Activated T-cell treated with anti-CD3 and anti-CD28 coated beads, Interleukin-2, amount 50 U/mL, for 48 hours (primary cell): ENCODE measurements around the gene BAIAP2L1.

Experiments used
- DNase-seq, 2 experiments: peaks; one replicate each; pipeline ENCODE4 v3.0.0-alpha.2; 2020

The BAIAP2L1 gene

GRCh38 chr7:98257701-98258100 lies 143.2 kb downstream of the BAIAP2L1 start:
- DNase-seq: no peak

GRCh38 chr7:98256431-98256830 lies 144.5 kb downstream of the BAIAP2L1 start:
- no peak for DNase-seq

- DNase-seq: peak in 1 of 2 experiments; percentile 25
Measured at GRCh38 chr7:98254951-98255610, 145.8 kb downstream of the BAIAP2L1 start.

- no peak for DNase-seq
Measured at GRCh38 chr7:98254516-98254915, 146.4 kb downstream of the BAIAP2L1 start.

- no peak for DNase-seq
Measured at GRCh38 chr7:98252425-98253054, 148.3 kb downstream of the BAIAP2L1 start.

GRCh38 chr7:98251601-98252424 lies 149.1 kb downstream of the BAIAP2L1 start, which contains the start of gene TECPR1:
TECPR1 (minus strand) TSS chr7:98252232; CDS start chr7:98246146, 6,086 bp downstream.
- DNase-seq: peak; percentile 88 to 93

- peak in 1 of 2 experiments; percentile 63 for DNase-seq
Measured at GRCh38 chr7:98251231-98251600, 149.7 kb downstream of the BAIAP2L1 start.

- DNase-seq: peak; percentile 55 to 56
Measured at GRCh38 chr7:98250789-98251188, 150.1 kb downstream of the BAIAP2L1 start.

GRCh38 chr7:98249106-98249505 lies 151.8 kb downstream of the BAIAP2L1 start:
- DNase-seq: no peak

- DNase-seq: no peak
Measured at GRCh38 chr7:98248156-98248555, 152.7 kb downstream of the BAIAP2L1 start.

GRCh38 chr7:98244871-98245270 lies 156.0 kb downstream of the BAIAP2L1 start:
- no peak for DNase-seq

- no peak for DNase-seq
Measured at GRCh38 chr7:98242934-98243333, 158.0 kb downstream of the BAIAP2L1 start.

GRCh38 chr7:98242342-98242741 lies 158.5 kb downstream of the BAIAP2L1 start:
- DNase-seq: no peak

- DNase-seq: no peak
Measured at GRCh38 chr7:98241674-98242241, 159.1 kb downstream of the BAIAP2L1 start.
